CD4-positive, alpha-beta T cell (primary cell): ENCODE measurements around the gene FOXO3. TPM values are rescaled to one million over a fixed set of nuclear protein-coding genes. Genes with fewer than 3 reads are reported as not detected.

Experiments used
- ATAC-seq: fragments of 200-7000 bp; cut with Tn5 transposase; one replicate; pipeline ENCODE4 v1.10.0; 2022; ENCODE audit warnings: mild to moderate bottlenecking; ENCODE audit not compliant: poor library complexity
- CTCF ChIA-PET: fragments of 350-600 bp; sonication (Branson Sonifier 250); formaldehyde crosslinking; loops from one replicate; lab custom pipeline; 2021; ENCODE audit warnings: antibody characterized with exemption, inconsistent platforms; lab: Charles Lee
- POLR2A ChIA-PET: fragments of 350-600 bp; sonication (Branson Sonifier 250); formaldehyde crosslinking; loops from one replicate; lab custom pipeline; 2021; ENCODE audit warnings: antibody characterized with exemption, inconsistent platforms; lab: Charles Lee
- DNase-seq, 14 experiments: peaks; one replicate each; pipeline ENCODE4 v3.0.0-alpha.2; 2013 to 2020; ENCODE audit warnings: mixed read lengths in 2 of 14
- H3K27ac ChIP-seq, 2 donors: one replicate each; pipeline versions ENCODE4 v1.5.1 to v1.7.0; 2013; ENCODE audit warnings: low read length in 2 of 2, low read depth in 1 of 2, mild to moderate bottlenecking in 1 of 2
- H3K27me3 ChIP-seq, 2 experiments: 1 replicate in 1 of 2; 2 replicates in 1 of 2; pipeline versions ENCODE4 v1.6.1 to v1.7.0; 2013; ENCODE audit warnings: low read length in 2 of 2, control low read depth in 1 of 2, mild to moderate bottlenecking in 1 of 2, moderate library complexity in 1 of 2; ENCODE audit not compliant: insufficient read depth in 2 of 2, control insufficient read depth in 1 of 2
- H3K36me3 ChIP-seq: one replicate; pipeline ENCODE4 v1.6.1; 2013; ENCODE audit warnings: low read length, control low read depth; ENCODE audit not compliant: insufficient read depth
- H3K4me1 ChIP-seq: one replicate; pipeline ENCODE4 v1.6.1; 2013; ENCODE audit warnings: low read length, control low read depth; ENCODE audit not compliant: insufficient read depth
- H3K4me3 ChIP-seq: one replicate; pipeline ENCODE4 v1.5.1; 2013; ENCODE audit warnings: mild to moderate bottlenecking, low read length, moderate library complexity
- H3K9me3 ChIP-seq, 2 experiments: 1 replicate in 1 of 2; 2 replicates in 1 of 2; pipeline versions ENCODE4 v1.6.1 to v1.7.0; 2013; ENCODE audit warnings: low read length in 2 of 2, mild to moderate bottlenecking in 2 of 2, control low read depth in 1 of 2, moderate library complexity in 1 of 2; ENCODE audit not compliant: control insufficient read depth in 1 of 2, insufficient read depth in 1 of 2
- H3K27ac Mint-ChIP-seq: one replicate; pipeline ENCODE4 v1.8.0; 2020; ENCODE audit warnings: mixed read lengths
- H3K27me3 Mint-ChIP-seq: one replicate; pipeline ENCODE4 v1.8.0; 2021; ENCODE audit warnings: mixed read lengths
- H3K36me3 Mint-ChIP-seq: one replicate; pipeline ENCODE4 v1.8.0; 2021; ENCODE audit warnings: low read depth, mixed read lengths
- H3K4me1 Mint-ChIP-seq: one replicate; pipeline ENCODE4 v1.8.0; 2021; ENCODE audit warnings: low read depth, mixed read lengths
- H3K4me3 Mint-ChIP-seq: one replicate; pipeline ENCODE4 v1.8.0; 2020; ENCODE audit warnings: mild to moderate bottlenecking, mixed read lengths
- H3K9me3 Mint-ChIP-seq: one replicate; pipeline ENCODE4 v1.8.0; 2020; ENCODE audit warnings: mixed read lengths
- CTCF ChIP-seq: fragments of 200-600 bp; IDR thresholded peaks from one replicate; pipeline ENCODE4 v1.8.0; 2022; ENCODE audit warnings: antibody characterized with exemption, mild to moderate bottlenecking
- intact Hi-C, 2 experiments: fragments of 100-400 bp; cut with DNase I in 1 of 2; cut with micrococcal nuclease in 1 of 2; formaldehyde crosslinking; loops; one replicate each; pipeline versions ENCODE4 v1.15.1 to v1.9.0; 2023 to 2025; cut with DNase I, micrococcal nuclease
- total RNA-seq, 174 experiments: library from RNA in 2 of 174; stranded (reverse) in 2 of 174; gene quantifications; one replicate each; pipeline ENCODE4 v1.2.3 and lab custom pipeline; 2021 to 2026

FOXO3 gene
- total RNA-seq, 2 experiments from 2014 or later, result 24.3 to 25.3 TPM

GRCh38 chr6:108558372-108559096 lies 2.2 kb upstream of the FOXO3 start:
- Histone ChIP-seq H3K4me3 (peak overlapping the region; percentile 99), H3K27ac (peak overlapping the region; percentile 99 to 100), H3K36me3 (peaks cover 7% of the 10 kb centered on the region), H3K4me1 (peaks cover 29% of the 10 kb centered on the region), H3K27me3 (no peaks in the 10 kb centered on the region), H3K9me3 (no peaks in the 10 kb centered on the region)
- no peaks in the 10 kb centered on the region for H3K27me3 Mint-ChIP-seq
- DNase-seq (peak; percentile 93 to 100 (median 97)), ATAC-seq (peak; percentile 67)
- CTCF ChIA-PET, result interaction anchor here (0.6 to 3.0 kb wide), 4 partner anchors 17 to 825 kb away, joined by 3 to 17 read pairs (median 5); partner anchors contain the start of gene SNX3
- no peaks in the 10 kb centered on the region for H3K9me3 Mint-ChIP-seq
- H3K36me3 Mint-ChIP-seq, result peaks cover 23% of the 10 kb centered on the region
- peak overlapping the region; percentile 100 for H3K27ac Mint-ChIP-seq
- H3K4me1 Mint-ChIP-seq, result peaks cover 20% of the 10 kb centered on the region
- no peak for TF ChIP-seq CTCF
- H3K4me3 Mint-ChIP-seq, result peak overlapping the region; percentile 99
- POLR2A ChIA-PET, result interaction anchor here (0.6 to 5.5 kb wide), 40 partner anchors 9 to 1132 kb away, joined by 3 to 102 read pairs (median 6); partner anchors contain the start of genes AFG1L, AK9, ARMC2 and CD164
- intact Hi-C loops, result loop anchor here (2.0 to 5.0 kb wide), 8 partner anchors 34 to 884 kb away; partner anchors contain the start of genes CD164 (in 2 of the 2), CEP57L1 (in 2 of the 2), SESN1 (in 2 of the 2) and PPIL6 (in 1 of the 2)

- Histone ChIP-seq H3K36me3 (peaks cover 7% of the 10 kb centered on the region), H3K27ac (peak overlapping the region; percentile 93 to 99), H3K4me3 (peak overlapping the region; percentile 99), H3K4me1 (peaks cover 29% of the 10 kb centered on the region), H3K27me3 (no peaks in the 10 kb centered on the region), H3K9me3 (no peaks in the 10 kb centered on the region)
- H3K9me3 Mint-ChIP-seq, result no peaks in the 10 kb centered on the region
- H3K4me1 Mint-ChIP-seq, result peaks cover 26% of the 10 kb centered on the region
- ATAC-seq (peak; percentile 53), DNase-seq (peak; percentile 81 to 97 (median 87))
- intact Hi-C loops, result loop anchor here (2.0 to 5.0 kb wide), 8 partner anchors 33 to 883 kb away; partner anchors contain the start of genes CD164 (in 2 of the 2), CEP57L1 (in 2 of the 2), SESN1 (in 2 of the 2) and PPIL6 (in 1 of the 2)
- ChIA-PET CTCF (no interaction called here), POLR2A (interaction anchor here (0.8 to 5.5 kb wide), 40 partner anchors 9 to 1132 kb away, joined by 3 to 102 read pairs (median 6); partner anchors contain the start of genes AFG1L, AK9, ARMC2 and CD164)
- H3K27ac Mint-ChIP-seq, result peak overlapping the region; percentile 100
- no peaks in the 10 kb centered on the region for H3K27me3 Mint-ChIP-seq
- no peak for TF ChIP-seq CTCF
- H3K4me3 Mint-ChIP-seq, result peak overlapping the region; percentile 99
- H3K36me3 Mint-ChIP-seq, result peaks cover 23% of the 10 kb centered on the region
Measured at GRCh38 chr6:108559097-108559883, 1.4 kb upstream of the FOXO3 start.
